HUES6 (cell line): ENCODE measurements around the gene SKOR2.
A peak's percentile ranks its signal among the peaks of the same experiment; 100 is the strongest.
"Not testable (repeated sequence)": the region's sequence is repeated elsewhere in the genome, so short reads cannot be mapped to it uniquely, and the experiment has no call there.

ENCODE experiments used
- H3K27ac ChIP-seq: 2 replicates; pipeline ENCODE4 v1.7.0; 2013; ENCODE audit warnings: low read depth, mild to moderate bottlenecking, low read length, inconsistent platforms
- H3K27me3 ChIP-seq: 2 replicates; pipeline ENCODE4 v1.6.1; 2013; ENCODE audit warnings: low read length; ENCODE audit not compliant: control insufficient read depth, insufficient read depth
- H3K36me3 ChIP-seq: 2 replicates; pipeline ENCODE4 v1.6.1; 2013; ENCODE audit warnings: low read length; ENCODE audit not compliant: control insufficient read depth, insufficient read depth
- H3K4me1 ChIP-seq: 2 replicates; pipeline ENCODE4 v1.6.1; 2013; ENCODE audit warnings: low read length; ENCODE audit not compliant: control insufficient read depth, insufficient read depth
- H3K4me3 ChIP-seq: 2 replicates; pipeline ENCODE4 v1.5.1; 2013; ENCODE audit warnings: low read depth, low read length
- H3K9ac ChIP-seq: one replicate; pipeline ENCODE4 v1.6.1; 2013; ENCODE audit warnings: mild to moderate bottlenecking, low read length
- H3K9me3 ChIP-seq: 2 replicates; pipeline ENCODE4 v1.6.1; 2013; ENCODE audit warnings: low read depth, low read length; ENCODE audit not compliant: control insufficient read depth, insufficient read depth

Gene SKOR2

DNA sequence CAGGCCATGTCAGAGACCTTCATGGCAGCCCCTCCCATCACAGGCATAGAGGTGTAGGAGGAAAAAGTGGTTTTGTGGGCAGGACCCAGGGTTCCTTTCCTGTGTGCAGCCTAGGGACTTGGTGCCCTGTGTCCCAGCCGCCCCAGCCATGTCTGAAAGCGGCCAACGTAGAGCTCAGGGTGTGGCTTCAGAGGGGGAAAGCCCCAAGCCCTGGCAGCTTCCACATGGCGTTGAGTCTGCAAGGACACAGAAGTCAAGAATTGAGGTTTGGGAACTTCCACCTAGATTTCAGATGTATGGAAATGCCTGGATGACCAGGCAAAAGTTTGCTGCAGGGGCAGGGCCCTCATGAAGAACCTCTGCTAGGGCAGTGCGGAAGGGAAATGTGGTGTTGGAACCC, 69.3 kb downstream of the SKOR2 start:
- H3K27ac ChIP-seq, H3K9ac ChIP-seq, H3K4me3 ChIP-seq, H3K27me3 ChIP-seq, H3K36me3 ChIP-seq, H3K4me1 ChIP-seq: not testable (repeated sequence)
- H3K9me3 ChIP-seq = peaks cover 21% of the 10 kb centered on the region

DNA sequence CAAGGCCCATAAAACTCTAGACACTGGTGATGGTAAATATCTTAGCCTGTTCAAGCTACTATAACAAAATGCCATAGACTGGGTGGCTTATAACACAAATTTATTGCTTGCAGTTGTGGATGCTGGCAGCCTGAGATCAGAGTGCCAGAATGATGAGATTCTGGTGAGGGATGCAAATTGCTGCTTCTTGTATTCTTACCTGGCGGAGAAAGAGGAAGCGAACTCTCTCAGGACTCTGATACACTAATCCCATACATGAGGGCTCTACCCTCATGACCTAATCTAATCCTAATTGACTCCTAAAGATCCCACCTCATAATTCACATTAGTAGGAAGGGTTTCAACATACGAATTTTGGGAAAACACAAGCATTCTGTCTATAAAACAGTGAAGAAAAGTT, 70.7 kb downstream of the SKOR2 start:
- Histone ChIP-seq H3K9me3 (peaks cover 19% of the 10 kb centered on the region), H3K9ac (no peak overlapping the region), H3K4me3 (no peak overlapping the region), H3K4me1 (no peaks in the 10 kb centered on the region), H3K27ac (no peak overlapping the region), H3K27me3 (no peaks in the 10 kb centered on the region), H3K36me3 (no peaks in the 10 kb centered on the region)

DNA sequence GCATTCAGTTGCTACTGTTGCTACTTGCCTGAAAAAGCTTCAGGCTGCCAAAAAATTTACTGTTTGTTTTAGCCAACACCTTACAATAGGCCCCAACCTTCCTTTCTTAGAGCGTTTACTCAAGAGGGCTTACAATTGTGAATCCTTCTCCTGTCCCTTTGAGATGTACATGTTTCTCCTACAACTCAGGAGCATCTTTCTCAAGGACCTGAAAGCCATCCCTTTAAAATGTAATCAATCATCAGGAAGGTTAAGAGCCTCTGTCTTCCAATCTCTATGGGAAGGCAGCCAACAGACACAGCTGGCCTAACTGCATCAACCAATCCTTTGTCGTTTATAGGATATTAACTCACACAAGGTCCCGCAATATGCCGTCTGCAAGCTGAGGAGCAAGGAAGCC, 71.9 kb downstream of the SKOR2 start:
- Histone ChIP-seq H3K27me3 (no peaks in the 10 kb centered on the region), H3K9me3 (peaks cover 6% of the 10 kb centered on the region), H3K36me3 (no peaks in the 10 kb centered on the region), H3K27ac (no peak overlapping the region), H3K4me1 (peaks cover 5% of the 10 kb centered on the region), H3K9ac (no peak overlapping the region), H3K4me3 (no peak overlapping the region)

DNA sequence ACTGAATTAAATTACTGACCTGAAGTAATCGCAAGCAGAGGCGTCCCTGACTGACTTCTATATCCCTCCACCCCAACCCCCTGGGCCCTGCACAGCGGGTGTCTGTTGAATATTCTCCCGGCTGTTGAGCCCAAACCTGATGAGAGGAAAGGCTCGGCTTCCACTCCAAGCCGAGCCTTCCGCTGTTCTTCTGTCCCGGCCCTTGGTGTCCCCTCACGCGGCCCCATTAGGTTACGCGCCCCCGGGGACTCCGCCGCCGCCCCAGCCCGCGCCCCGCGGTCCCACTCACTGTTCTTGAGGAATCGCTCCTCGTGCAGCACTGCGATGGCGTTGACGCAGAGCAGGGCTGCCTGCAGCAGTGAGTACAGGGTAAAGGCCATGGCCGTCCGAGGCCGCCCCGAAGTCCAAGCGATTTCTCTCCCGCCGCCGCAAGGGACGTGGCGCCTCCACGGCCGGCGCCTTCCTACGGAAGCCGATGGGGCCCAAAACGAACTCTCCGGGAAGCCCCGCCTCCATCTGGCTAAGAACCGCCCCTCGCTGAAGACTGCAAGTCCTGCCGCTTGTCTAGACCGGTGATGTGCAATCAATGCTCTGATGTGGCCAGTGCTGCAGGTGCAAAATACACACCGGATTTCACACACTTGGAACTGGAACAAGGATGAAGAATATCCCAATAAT, 75.4 kb downstream of the SKOR2 start, which contains the start of gene IER3IP1:
IER3IP1 (minus strand) TSS at position 467 of the 678 bp plus-strand sequence; CDS start at position 380, 87 bp downstream.
- Histone ChIP-seq H3K27ac (peak within 1 kb of the TSS; percentile 98), H3K4me3 (peak within 1 kb of the TSS; percentile 99), H3K9ac (peak within 1 kb of the TSS; percentile 95), H3K36me3 (no peaks in the 10 kb centered on the region), H3K27me3 (no peaks in the 10 kb centered on the region), H3K9me3 (no peaks in the 10 kb centered on the region), H3K4me1 (peaks cover 7% of the 10 kb centered on the region)

DNA sequence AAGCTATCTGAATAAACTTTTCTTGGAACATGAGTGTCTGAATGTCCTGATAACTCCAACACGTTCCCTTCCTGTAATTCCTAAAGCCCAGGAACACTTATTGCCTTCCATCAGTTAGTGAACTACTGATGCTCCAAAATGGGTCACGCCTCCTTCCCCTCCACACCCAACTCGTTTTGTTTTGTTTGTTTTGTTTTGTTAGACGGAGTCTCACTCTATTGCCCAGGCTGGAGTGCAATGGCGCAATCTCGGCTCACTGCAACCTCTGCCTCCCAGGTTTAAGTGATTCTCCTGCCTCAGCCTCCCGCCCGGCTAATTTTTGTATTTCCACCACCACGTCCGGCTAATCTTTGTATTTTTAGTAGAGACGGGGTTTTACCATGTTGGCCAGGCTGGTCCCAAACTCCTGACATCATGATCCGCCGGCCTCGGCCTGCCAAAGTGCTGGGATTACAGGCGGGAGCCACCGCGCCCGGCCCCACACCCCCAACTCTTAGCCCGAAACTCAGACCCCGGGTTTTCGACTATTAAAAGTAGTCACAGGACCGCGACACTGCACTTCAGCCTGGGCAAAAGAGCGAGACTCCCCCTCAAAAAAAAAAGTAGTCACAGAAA, 76.1 kb downstream of the SKOR2 start:
- peak overlapping the region; percentile 98; the same call in 1 of the 2 replicates for H3K27ac ChIP-seq
- peaks cover 7% of the 10 kb centered on the region for H3K4me1 ChIP-seq
- no peaks in the 10 kb centered on the region for H3K27me3 ChIP-seq
- H3K9ac ChIP-seq = peak overlapping the region; percentile 95
- H3K4me3 ChIP-seq = peak overlapping the region; percentile 99
- H3K9me3 ChIP-seq = no peaks in the 10 kb centered on the region
- H3K36me3 ChIP-seq = no peaks in the 10 kb centered on the region

DNA sequence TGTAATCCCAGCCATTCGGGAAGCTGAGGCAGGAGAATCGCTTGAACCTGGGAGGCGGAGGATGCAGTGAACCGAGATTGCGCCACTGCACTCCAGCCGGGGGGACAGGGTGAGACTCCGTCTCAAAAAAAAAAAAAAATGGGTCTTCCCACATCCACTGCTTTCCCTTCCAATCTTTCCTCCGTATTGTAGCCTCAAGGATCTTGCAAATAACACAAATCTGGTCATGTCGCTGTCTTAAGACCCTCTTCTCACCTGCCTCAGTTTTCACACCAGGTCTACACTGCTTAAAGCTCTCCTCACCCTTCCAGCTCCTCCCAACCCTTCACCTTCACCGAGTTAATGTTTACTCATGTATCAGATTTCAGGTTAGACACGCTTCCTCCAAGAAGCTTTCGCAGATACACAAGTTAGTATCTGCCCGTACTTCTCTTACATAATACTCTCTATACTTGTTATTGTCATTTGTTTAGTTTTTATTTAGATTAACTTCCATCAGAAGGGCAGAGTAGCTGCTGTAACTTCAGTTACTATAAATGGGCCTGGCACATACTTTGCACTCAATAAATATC, 76.8 kb downstream of the SKOR2 start:
- no peak overlapping the region for H3K9ac ChIP-seq
- H3K36me3 ChIP-seq = no peaks in the 10 kb centered on the region
- H3K27ac ChIP-seq = no peak overlapping the region
- no peaks in the 10 kb centered on the region for H3K27me3 ChIP-seq
- peak overlapping the region; percentile 99 for H3K4me3 ChIP-seq
- no peaks in the 10 kb centered on the region for H3K9me3 ChIP-seq
- H3K4me1 ChIP-seq = peaks cover 7% of the 10 kb centered on the region

DNA sequence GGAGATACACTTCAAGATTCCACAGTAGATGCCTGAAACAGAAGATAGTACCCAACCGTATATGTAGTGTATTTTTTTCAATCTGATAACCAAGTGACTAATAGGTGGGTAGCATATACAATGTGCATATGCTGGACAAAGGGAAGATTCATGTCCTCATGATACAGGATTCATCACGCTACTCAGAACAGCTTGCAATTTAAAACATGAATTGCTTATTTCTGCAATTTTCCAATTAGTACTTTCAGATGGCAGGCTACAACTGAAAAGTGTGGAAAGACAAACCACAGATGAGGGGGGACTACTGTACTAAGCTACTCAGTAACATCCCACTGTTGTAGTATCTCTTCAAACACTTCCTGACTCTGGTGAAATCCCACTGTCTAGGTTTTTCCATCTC, 79.0 kb downstream of the SKOR2 start:
- no peak overlapping the region for H3K27ac ChIP-seq
- H3K36me3 ChIP-seq = no peaks in the 10 kb centered on the region
- H3K9me3 ChIP-seq = no peaks in the 10 kb centered on the region
- no peak overlapping the region for H3K9ac ChIP-seq
- H3K27me3 ChIP-seq = no peaks in the 10 kb centered on the region
- H3K4me1 ChIP-seq = peaks cover 7% of the 10 kb centered on the region
- no peak overlapping the region for H3K4me3 ChIP-seq

DNA sequence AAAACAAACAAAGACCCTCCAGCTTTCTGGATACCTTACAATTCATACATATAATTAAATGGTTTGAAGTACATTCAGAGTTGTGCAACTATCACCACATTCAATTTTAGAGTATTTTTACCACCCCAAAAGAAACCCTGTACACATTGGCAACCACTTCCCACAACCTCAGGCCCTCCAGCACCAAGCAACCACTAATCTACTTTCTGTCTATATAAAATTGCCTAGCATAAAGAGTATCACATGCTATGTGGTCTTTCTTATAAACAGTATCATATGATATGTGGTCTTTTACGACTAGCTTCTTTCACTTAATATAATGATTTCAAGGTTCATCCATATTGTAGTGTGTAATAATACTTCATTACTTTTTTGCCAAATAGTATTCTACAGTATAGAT, 82.5 kb downstream of the SKOR2 start:
- Histone ChIP-seq H3K9me3 (no peaks in the 10 kb centered on the region), H3K27me3 (no peaks in the 10 kb centered on the region), H3K9ac (no peak overlapping the region), H3K27ac (no peak overlapping the region), H3K4me3 (no peak overlapping the region), H3K4me1 (no peaks in the 10 kb centered on the region), H3K36me3 (no peaks in the 10 kb centered on the region)

DNA sequence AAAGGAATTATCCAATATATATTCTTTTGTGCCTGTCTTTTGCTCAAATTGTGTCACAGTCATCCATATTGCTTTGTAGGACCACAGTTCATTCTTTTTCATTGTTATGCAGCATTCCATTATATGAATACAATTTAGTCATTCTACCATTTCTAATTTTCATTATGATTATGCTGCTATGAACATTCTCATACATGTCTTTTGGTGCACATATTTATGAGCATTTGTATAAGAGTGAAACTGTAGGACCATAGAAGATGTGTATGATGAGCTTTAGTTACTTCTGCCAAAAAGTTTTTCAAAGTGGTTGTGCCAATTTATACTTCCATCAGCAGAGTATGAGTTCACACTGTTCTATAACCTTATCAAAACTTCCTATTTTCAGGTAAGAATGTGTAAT, 83.0 kb downstream of the SKOR2 start:
- H3K9me3 ChIP-seq = no peaks in the 10 kb centered on the region
- H3K4me1 ChIP-seq = no peaks in the 10 kb centered on the region
- H3K27ac ChIP-seq = no peak overlapping the region
- no peak overlapping the region for H3K4me3 ChIP-seq
- H3K36me3 ChIP-seq = no peaks in the 10 kb centered on the region
- no peaks in the 10 kb centered on the region for H3K27me3 ChIP-seq
- no peak overlapping the region for H3K9ac ChIP-seq

DNA sequence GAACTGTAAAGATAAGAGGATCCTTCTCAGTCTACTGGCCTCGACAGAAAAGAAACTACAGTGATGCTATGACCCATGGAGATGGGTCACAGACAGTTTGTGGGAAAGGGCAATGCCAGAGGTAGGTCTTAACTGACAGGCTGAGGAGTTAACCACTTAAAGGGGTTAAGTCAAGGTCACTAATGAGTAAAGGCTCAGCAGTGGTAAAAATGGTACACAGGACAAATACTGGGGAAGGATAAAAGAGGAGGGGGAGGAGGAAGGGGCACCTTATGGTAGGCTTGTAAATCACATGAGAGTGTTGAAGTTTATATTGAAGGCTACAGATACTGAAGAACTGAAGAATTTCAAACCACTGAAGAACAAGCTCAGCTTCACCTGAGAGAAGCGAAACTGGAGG, 85.2 kb downstream of the SKOR2 start:
- H3K9ac ChIP-seq = no peak overlapping the region
- H3K27ac ChIP-seq = no peak overlapping the region
- no peaks in the 10 kb centered on the region for H3K36me3 ChIP-seq
- no peaks in the 10 kb centered on the region for H3K9me3 ChIP-seq
- no peaks in the 10 kb centered on the region for H3K4me1 ChIP-seq
- no peaks in the 10 kb centered on the region for H3K27me3 ChIP-seq
- H3K4me3 ChIP-seq = no peak overlapping the region

DNA sequence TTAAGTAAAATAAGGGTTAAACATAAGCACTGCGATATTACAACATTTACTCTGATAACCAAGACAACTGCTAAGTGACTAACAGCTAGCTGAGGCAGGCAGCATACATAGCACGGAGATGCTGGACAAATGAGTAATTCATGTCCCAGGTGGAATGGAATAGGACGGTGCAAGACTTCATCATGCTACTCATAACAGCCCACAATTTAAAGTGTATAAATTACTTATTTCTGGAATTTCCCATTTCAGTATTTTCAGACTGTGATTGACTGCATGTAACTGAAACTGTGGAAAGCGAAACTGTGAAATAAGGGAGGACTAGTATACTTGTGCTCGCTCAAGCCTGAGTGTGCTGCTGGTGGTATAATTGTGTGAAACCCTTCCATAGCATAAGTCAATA, 88.2 kb downstream of the SKOR2 start:
- H3K9me3 ChIP-seq = no peaks in the 10 kb centered on the region
- no peak overlapping the region for H3K4me3 ChIP-seq
- peaks cover 18% of the 10 kb centered on the region for H3K4me1 ChIP-seq
- H3K36me3 ChIP-seq = 0 out of 2 replicates have a peak, but pooled peaks cover 3% of the 10 kb centered on the region
- no peak overlapping the region for H3K9ac ChIP-seq
- H3K27ac ChIP-seq = no peak overlapping the region
- H3K27me3 ChIP-seq = no peaks in the 10 kb centered on the region
